Measurements from ENCODE around the gene RNF225.

- TF ChIP-seq CTCF (IDR thresholded peaks at IDR 0.05), result no peak
- no peak for TF ChIP-seq POLR2A (IDR thresholded peaks at IDR 0.05)
These were observed 9.4 kb upstream of the RNF225 start for GRCh38 chr19:58385891-58386575.
